GM19043 (cell line): Measurements from ENCODE around the gene USP44.
"Not testable (repeated sequence)": the region's sequence is repeated elsewhere in the genome, so short reads cannot be mapped to it uniquely, and the experiment has no call there.

ENCODE experiments used
- ATAC-seq: cut with Tn5 transposase; IDR thresholded peaks from one replicate; pipeline ENCODE4 v1.9.1; 2021; ENCODE audit warnings: low read depth; ENCODE audit not compliant: unreplicated experiment

Gene USP44

GRCh38 chr12:95511977-95512376 lies 39.3 kb downstream of the USP44 start:
- ATAC-seq, result no peak

DNA sequence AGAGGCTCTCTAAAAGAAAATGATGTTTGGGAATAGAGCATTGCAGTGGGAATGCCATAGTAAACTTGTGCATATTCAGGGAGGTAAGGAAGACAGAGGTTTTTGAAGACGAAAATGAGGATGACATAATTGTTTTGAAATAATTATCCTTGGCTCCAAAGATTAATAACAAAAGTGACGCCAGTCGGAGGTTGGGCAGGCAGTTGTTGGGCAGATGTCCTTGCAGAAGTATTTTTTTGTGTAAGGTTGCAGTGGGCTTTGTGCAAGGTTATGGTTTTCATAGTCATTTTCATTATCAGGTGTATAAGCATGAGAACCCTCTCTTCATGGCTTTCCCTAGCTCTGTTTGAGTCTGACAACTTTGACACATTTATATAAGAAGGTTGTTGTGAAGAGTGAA lies 42.0 kb downstream of the USP44 start:
- ATAC-seq, result no peak

- ATAC-seq, result no peak
Observed at GRCh38 chr12:95506707-95507523, 44.4 kb downstream of the USP44 start.

- ATAC-seq, result no peak
Observed at GRCh38 chr12:95505039-95505438, 46.2 kb downstream of the USP44 start.

DNA sequence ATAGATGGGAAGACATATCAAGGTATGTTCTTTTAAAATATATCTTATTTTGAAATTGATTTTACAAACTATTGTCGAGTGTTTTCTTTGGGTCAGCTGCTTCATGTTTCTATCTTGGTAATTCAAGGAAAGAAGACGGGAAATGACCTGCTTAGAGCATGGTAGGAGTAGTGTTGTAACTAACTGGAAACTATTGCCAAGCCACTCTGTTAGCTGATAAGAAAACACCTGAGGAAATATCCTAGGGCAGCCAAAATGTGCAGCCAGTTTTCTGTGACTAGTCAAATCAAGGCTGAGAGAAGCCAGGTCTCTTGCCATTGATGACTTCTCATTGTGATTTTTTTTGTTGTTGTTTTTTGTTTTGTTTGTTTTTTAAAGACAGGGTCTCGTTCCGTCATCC lies 47.1 kb downstream of the USP44 start:
- ATAC-seq, result no peak

GRCh38 chr12:95499772-95500171 lies 51.5 kb downstream of the USP44 start:
- no peak for ATAC-seq

- ATAC-seq, result no peak
Observed at GRCh38 chr12:95498968-95499367, 52.3 kb downstream of the USP44 start.

DNA sequence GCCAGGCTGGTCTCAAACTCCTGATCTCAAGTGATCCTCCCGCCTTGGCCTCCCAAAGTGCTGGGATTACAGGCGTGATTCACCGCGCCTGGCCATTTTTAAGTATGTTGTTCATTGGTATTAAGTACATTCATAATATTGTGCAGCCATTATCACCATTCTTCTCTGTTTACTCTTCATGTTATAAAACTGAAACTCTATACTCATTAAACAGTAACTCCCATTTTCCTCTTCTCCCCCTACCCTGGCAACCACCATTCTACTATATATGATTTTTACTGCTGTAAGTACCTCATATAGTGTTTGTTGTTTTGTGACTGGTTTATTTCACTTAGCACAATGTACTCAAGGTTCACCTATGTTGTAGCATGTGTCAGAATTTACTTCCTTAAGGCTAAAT lies 54.2 kb downstream of the USP44 start:
- no peak for ATAC-seq

- no peak for ATAC-seq
Observed at GRCh38 chr12:95495433-95495832, 55.8 kb downstream of the USP44 start.

DNA sequence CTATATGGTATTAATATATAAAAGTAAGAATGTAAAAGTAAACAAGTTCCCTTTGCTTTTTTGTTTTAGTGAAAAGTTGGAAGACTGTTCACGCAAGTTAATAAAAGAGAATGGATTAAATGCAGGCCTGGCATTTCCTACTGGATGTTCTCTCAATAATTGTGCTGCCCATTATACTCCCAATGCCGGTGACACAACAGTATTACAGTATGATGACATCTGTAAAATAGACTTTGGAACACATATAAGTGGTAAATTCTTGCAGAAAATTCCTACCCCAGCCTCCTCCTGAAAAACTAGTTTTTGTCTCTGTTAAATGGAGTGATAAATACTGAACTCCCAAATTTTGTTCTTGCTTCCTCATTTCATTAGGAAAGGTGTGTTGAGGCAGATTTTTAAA lies 56.4 kb downstream of the USP44 start:
- ATAC-seq, result no peak

DNA sequence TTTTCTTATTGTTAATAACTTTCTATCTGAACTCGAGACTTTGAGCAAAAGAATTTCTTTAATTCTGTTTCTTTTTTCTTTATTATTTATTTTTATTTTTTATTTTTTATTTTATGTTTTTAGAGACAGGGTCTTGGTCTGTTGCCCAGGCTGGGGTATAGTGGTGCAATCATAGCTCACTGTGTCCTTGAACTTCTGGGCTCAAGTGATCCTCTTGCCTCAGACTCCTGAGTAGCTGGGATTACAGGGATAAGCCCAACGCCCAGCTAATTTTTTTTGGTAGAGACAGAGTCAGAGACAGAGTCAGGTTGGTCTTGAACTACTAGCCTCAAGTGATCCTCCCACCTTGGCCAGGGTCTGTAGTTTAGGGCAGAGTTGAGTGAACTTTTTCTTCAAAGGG lies 58.8 kb downstream of the USP44 start:
- no peak for ATAC-seq

- no peak for ATAC-seq
Observed at GRCh38 chr12:95487024-95487423, 64.3 kb downstream of the USP44 start.

GRCh38 chr12:95484524-95484923 lies 66.8 kb downstream of the USP44 start:
- no peak for ATAC-seq

- ATAC-seq, result not testable (repeated sequence)
Observed at GRCh38 chr12:95482564-95482963, 68.7 kb downstream of the USP44 start.

GRCh38 chr12:95481888-95482287 lies 69.4 kb downstream of the USP44 start:
- ATAC-seq, result no peak

DNA sequence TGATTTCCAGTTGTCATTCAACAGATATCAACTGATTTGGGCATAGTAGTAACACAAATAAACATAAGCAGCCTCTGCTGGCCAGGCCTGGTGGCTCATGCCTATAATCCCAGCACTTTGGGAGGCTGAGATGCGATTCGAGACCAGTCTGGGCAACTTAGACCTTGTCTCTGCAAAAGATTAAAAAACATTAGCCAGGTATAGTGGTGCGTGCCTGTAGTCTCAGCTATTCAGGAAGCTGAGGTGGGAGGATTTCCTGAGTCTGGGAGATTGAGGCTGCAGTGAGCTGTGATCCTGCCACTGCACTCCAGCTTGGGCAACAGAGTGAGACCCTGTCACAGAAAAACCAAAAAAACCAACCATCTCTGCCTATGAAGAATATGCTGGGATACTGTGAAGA lies 70.2 kb downstream of the USP44 start:
- no peak for ATAC-seq

GRCh38 chr12:95480230-95480629 lies 71.0 kb downstream of the USP44 start:
- no peak for ATAC-seq

DNA sequence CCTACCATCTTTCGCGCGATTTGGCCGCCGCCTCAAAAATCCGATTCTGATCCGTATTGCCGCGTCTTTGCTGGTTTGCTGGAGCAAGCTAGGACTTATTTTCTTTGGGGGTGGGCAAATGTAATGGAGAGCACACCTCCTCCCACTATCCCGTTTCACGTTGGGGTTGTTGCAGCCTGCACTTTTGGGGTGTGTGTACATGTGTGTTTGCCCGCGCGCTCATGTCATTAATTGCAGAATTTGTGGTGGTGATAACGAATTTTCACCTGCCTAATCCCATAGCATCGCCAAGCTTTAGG lies 76.7 kb downstream of the USP44 start:
- ATAC-seq, result no peak

DNA sequence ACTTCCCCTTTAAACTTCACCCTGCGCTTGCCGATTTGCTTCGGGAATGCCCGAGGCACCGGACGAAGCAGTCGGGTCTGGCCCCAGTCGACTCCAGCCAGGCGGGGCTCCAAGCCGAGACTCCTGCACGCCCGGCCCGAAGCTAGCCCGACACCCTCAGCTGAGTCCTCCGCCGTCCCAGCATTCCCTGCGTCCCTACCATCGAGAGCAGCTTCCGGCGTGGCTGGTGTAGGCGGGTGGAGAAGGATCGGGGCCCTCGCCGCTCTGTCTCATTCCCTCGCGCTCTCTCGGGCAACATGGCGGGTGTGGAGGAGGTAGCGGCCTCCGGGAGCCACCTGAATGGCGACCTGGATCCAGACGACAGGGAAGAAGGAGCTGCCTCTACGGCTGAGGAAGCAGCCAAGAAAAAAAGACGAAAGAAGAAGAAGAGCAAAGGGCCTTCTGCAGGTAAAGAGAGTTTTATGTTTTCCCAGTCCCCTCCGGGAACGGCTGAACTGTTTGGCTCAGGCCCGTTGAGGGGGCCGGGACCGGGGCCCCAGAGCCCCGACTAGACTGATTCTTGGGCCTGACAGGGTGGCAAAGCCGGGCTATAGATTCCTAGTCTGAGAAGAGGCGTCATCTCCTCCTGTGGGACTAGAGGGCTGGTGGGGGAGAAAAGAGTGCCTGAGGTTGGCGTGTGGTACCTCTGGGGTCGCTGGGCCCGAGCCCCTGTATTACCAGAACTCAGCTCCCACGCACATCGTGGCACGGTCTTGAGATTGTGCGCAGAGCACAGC lies 77.2 kb downstream of the USP44 start, which contains the start of gene METAP2:
Gene METAP2 (plus strand): TSS at position 269 of the 776 bp plus-strand sequence. CDS start 28 bp downstream, at position 297.
- ATAC-seq, result peak; percentile 97

- ATAC-seq, result peak; percentile 32
Observed at GRCh38 chr12:95473231-95473883, 77.9 kb downstream of the USP44 start.

DNA sequence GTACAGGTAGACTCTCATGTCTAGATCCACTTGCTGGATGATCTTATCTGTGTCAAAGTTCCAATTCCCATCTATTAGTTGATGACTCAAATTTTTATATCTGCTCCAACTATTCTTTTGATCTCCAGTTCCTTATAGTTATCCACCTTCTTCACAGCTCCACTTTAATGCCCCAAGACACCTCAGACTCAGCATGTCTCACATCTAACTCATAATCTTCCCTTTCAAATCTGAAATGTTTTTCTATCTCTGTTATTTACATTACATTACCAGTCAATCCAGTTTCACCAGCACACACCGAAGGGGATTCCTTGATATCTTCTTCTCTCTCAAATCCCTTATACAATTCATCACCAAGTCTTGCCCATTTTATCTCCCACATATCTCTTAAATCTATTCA lies 81.0 kb downstream of the USP44 start:
- no peak for ATAC-seq
